GM12865 (cell line): ENCODE measurements around the gene ARL4A.

Source experiments
- DNase-seq: peaks from one replicate; pipeline ENCODE4 v3.0.0; 2010; ENCODE audit warnings: low read depth
- H3K4me3 ChIP-seq: 2 replicates; pipeline ENCODE4 v1.5.1; 2011; ENCODE audit warnings: mild to moderate bottlenecking, low read depth, low read length, control low read depth
- TF ChIP-seq, protein P1 (sequence below): IDR thresholded peaks from 2 replicates; pipeline ENCODE4 v1.5.1; 2011; ENCODE audit warnings: low read length, control low read depth, low read depth, inconsistent platforms; ENCODE audit not compliant: insufficient read depth; ENCODE audit errors: missing control alignments

ARL4A gene, protein sequence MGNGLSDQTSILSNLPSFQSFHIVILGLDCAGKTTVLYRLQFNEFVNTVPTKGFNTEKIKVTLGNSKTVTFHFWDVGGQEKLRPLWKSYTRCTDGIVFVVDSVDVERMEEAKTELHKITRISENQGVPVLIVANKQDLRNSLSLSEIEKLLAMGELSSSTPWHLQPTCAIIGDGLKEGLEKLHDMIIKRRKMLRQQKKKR

DNA sequence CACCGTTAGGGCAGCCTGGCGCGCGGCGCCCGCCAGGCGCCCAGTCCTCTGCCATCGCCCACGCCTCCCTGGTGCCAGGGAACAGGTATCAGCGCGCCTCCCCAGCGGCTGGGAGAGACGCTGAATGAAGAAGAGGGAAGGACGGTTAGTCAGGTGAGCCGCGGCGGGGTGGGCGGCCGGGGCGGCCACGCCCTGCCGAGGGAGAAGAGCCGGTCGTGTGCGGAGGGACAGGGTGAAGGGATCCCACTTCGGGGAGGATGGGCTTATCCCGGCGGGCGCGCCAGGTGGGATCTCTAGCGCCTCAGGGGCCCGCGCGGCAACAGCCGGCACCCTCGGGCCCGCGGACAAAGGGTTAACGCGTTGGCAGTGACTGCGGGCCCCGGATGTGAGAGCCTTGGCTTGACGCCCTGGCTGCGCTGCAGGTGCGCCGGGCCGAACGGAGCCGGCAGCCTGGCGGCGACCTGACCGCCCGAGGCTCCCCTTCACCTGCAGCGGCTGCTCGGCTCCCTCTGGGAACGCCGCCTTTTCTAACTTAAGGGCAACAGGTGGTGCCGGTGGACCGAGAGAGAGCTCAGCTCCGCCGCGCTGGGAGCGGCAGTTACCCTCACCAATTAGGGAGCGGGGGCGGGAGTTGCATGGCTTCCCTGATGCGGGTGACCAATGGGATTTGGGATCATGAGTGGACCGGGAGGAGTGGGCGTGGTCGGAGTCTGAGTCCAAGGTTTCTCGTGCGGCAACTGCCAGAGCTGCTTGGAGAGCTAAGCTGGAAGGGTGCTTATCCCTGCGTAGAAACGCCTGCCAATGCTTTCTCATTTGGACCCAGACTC is at the start of gene ARL4A:
Gene ARL4A, plus strand, starts transcription at position 743 of the 827 bp plus-strand sequence. CDS start 622 bp downstream, outside the sequence.
- DNase-seq = peak; percentile 95
- TF ChIP-seq, protein P1, sequence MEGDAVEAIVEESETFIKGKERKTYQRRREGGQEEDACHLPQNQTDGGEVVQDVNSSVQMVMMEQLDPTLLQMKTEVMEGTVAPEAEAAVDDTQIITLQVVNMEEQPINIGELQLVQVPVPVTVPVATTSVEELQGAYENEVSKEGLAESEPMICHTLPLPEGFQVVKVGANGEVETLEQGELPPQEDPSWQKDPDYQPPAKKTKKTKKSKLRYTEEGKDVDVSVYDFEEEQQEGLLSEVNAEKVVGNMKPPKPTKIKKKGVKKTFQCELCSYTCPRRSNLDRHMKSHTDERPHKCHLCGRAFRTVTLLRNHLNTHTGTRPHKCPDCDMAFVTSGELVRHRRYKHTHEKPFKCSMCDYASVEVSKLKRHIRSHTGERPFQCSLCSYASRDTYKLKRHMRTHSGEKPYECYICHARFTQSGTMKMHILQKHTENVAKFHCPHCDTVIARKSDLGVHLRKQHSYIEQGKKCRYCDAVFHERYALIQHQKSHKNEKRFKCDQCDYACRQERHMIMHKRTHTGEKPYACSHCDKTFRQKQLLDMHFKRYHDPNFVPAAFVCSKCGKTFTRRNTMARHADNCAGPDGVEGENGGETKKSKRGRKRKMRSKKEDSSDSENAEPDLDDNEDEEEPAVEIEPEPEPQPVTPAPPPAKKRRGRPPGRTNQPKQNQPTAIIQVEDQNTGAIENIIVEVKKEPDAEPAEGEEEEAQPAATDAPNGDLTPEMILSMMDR = peak; percentile 19
- H3K4me3 ChIP-seq = peak within 1 kb of the TSS; percentile 93

DNA sequence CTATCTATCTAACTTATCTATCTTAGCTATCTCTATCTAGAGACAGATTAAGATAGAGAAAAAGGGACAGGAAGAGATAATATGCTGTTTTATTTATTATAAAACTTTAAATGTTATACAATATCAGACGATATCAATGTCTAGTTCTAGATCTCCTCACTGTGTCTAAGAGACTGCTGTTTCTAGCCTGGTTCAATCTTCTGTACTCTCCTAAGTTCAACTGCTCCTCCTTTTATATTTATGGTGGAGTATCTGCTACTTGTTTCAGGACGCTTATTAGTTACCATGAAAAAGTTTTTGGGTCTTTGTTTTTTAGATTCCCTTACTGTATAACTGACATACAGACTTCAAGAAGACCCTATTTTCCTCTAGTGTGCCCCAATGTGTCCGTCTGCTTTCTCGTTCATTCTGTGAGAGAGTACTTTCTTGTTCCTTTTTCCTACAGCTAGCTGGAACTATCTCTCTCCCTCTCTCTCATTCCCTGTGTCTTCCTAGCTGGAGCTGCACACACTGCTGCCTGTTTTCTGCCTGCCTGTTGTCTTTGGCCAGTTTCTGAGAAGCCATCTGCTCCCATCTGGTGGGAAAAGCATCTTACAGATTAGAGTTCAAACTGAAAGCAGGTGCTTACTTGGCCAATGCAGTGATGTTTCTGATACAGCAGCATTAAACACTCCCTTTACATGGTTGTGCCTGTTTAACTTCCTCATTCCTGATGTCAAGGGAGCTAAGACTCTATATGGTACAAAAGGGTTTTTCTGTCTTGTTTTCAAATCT is 49.4 kb upstream of the ARL4A start:
- TF ChIP-seq, protein P1 = no peak
- no peak overlapping the region for H3K4me3 ChIP-seq
- peak; percentile 14 for DNase-seq

DNA sequence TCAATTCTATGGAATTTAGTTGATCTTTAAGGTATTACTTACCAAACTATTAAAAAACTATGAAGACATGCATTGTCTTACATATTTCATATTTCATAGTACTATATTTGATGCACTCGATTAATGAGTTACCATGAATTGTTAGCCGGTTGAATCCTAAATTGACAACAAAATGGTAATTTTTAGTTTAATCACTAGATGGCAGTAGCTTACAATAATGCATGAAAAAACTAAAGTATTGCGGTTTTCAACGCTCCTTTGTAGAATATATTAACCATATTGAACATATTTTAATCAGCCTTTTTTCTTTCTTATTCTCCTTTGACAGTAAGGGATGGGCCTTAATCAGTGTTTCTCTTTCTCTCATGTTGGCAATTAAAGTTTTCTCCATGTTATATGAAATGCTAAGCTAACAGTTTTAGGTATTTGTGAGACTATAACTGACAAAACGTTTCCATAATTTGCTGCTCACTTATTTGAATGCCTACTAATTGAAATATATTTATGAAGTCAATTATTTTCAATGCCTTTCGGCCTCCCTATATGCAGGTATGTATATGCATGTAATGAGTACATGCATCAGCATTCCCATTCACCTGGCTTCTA is 48.5 kb upstream of the ARL4A start:
- no peak overlapping the region for H3K4me3 ChIP-seq
- TF ChIP-seq, protein P1 = peak; percentile 43
- DNase-seq = peak; percentile 44

DNA sequence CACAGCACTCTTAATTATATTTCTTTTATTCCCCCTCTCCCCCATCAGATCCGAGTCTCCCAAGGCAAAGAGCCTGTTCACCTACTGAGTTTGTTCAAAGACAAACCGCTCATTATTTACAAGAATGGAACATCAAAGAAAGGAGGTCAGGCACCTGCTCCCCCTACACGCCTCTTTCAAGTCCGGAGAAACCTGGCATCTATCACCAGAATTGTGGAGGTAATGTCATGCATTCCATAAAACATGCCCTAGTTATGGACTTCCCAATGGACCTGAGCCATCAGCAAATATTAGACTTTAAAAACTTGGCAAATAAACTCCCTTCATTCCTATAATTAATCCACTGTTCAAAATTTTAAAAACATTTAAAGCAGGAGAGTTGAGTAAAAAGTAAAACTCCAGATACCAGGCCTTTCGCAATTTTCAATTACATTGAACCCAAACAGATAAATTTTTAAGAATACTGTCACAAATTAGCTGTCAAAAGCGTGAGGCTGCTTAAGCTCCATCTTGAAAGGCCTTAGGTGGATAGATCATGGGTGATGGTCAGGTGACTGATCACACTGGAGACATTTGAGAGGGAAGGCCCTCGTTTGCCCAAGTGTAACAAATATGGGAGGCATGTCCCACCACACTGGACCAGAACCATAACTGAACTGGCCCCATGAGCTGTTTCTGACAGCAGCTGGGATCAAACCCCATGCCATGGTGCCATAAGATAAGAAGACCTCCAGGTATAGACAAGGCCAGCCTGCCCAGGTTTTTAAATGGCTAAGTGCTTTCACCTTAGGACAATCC is 46.9 kb upstream of the ARL4A start:
- DNase-seq = no peak
- TF ChIP-seq, protein P1 = no peak
- no peak overlapping the region for H3K4me3 ChIP-seq

DNA sequence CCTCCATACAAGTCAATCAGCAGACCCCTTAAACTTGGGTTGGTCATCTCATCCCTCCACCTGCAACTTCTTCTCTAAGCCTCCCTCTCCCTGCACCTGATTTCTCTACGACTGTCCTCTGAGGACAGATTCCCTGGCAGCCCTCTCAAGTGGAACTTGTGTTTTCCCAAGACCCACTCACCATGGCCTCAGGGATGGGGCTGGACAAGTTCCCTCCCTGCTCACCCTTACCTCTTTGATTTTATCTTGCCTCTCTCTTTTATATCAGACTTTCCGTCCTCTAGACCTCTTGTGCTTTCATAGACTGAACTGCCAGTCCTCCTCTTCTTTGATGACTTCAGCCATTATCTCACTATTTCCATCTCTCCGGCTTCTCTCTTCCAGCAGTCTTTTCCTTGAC is 46.2 kb upstream of the ARL4A start:
- TF ChIP-seq, protein P1 = no peak
- no peak overlapping the region for H3K4me3 ChIP-seq
- no peak for DNase-seq

DNA sequence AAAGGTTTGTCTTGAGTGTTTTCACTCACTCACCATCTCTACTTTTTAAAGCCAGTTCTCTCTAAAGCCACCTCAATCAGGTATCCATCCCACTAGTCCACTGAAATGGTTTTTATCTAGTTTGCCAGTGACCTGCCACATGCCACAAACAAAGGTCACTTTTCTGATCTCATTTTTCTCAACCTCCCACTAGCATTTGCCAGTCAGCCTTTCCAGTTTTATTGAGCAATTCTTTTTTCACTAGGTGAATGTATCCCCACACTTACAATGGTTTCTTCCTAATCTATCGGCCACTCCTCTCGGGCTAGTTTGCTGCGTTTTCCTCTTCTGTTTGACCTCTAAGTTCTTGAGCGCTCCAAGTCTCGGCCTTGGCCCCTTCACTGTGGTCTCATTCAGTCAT is 44.9 kb upstream of the ARL4A start:
- no peak overlapping the region for H3K4me3 ChIP-seq
- DNase-seq = no peak
- TF ChIP-seq, protein P1 = no peak
